Duodenal mucosa (tissue), 2 donors: ENCODE results near the gene VSIG10L2.
"Not testable (repeated sequence)": the region's sequence is repeated elsewhere in the genome, so short reads cannot be mapped to it uniquely, and the experiment has no call there.

Source experiments
- H3K27ac ChIP-seq: one replicate; pipeline ENCODE4 v1.7.0; 2013; ENCODE audit warnings: low read depth, low read length
- H3K27me3 ChIP-seq, 2 donors: one replicate each; pipeline ENCODE4 v1.7.0; 2013; ENCODE audit warnings: low read length in 2 of 2, control low read depth in 1 of 2; ENCODE audit not compliant: insufficient read depth in 2 of 2, control insufficient read depth in 1 of 2
- H3K36me3 ChIP-seq, 2 donors: one replicate each; pipeline ENCODE4 v1.7.0; 2013; ENCODE audit warnings: low read length in 2 of 2, control low read depth in 1 of 2; ENCODE audit not compliant: insufficient read depth in 2 of 2, control insufficient read depth in 1 of 2
- H3K4me1 ChIP-seq, 2 donors: one replicate each; pipeline ENCODE4 v1.7.0; 2013; ENCODE audit warnings: low read length in 2 of 2, control low read depth in 1 of 2; ENCODE audit not compliant: insufficient read depth in 2 of 2, control insufficient read depth in 1 of 2
- H3K4me3 ChIP-seq, 2 donors: one replicate each; pipeline ENCODE4 v1.7.0; 2013; ENCODE audit warnings: low read length in 2 of 2, low read depth in 1 of 2
- H3K9ac ChIP-seq, 2 donors: one replicate each; pipeline ENCODE4 v1.7.0; 2013; ENCODE audit warnings: low read length in 2 of 2, low read depth in 1 of 2
- H3K9me3 ChIP-seq, 2 donors: one replicate each; pipeline ENCODE4 v1.7.0; 2013; ENCODE audit warnings: low read length in 2 of 2, control low read depth in 1 of 2; ENCODE audit not compliant: control insufficient read depth in 1 of 2

The VSIG10L2 gene

GRCh38 chr11:125980436-125980835, 34.6 kb downstream of the VSIG10L2 start:
- no peak overlapping the region for H3K9ac ChIP-seq
- H3K4me3 ChIP-seq, result no peak overlapping the region
- no peaks in the 10 kb centered on the region for H3K9me3 ChIP-seq
- H3K27me3 ChIP-seq, result no peaks in the 10 kb centered on the region
- H3K36me3 ChIP-seq, result no peaks in the 10 kb centered on the region
- H3K27ac ChIP-seq, result no peak overlapping the region
- H3K4me1 ChIP-seq, result no peaks in the 10 kb centered on the region

DNA sequence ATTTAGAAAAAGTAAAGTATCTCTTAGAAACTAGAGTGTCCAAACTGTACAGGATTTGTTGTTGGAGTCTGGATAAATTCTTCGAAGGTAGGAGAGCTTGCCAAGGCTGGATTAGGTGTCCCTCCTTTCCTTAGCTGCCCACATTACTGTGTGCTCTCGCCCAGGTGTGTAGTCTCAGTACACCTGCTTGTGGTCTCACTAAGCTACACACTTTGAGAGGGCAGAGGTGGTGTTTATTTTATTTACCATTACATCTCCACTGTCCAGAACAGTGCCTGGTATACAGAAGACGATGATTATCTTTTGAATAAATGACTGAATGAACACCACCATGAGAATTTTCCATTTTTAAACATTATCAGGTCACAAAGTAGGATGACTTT, 36.5 kb downstream of the VSIG10L2 start:
- H3K27ac ChIP-seq, result no peak overlapping the region
- H3K4me1 ChIP-seq, result no peaks in the 10 kb centered on the region
- no peaks in the 10 kb centered on the region for H3K36me3 ChIP-seq
- no peak overlapping the region for H3K4me3 ChIP-seq
- no peak overlapping the region for H3K9ac ChIP-seq
- H3K9me3 ChIP-seq, result no peaks in the 10 kb centered on the region
- no peaks in the 10 kb centered on the region for H3K27me3 ChIP-seq

DNA sequence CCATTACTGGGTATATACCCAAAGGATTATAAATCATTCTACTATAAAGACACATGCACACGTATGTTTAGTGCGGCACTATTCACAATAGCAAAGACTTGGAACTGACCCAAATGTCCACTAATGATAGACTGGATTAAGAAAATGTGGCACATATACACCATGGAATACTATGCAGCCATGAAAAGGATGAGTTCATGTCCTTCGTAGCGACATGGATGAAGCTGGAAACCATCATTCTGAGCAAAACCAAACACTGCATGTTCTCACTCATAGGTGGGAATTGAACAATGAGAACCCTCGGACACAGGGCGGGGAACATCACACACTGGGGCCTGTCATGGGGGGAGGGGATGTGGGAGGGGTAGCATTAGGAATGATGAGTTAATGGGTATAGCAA, 40.1 kb downstream of the VSIG10L2 start:
- not testable (repeated sequence) for H3K4me3 ChIP-seq, H3K9ac ChIP-seq, H3K27me3 ChIP-seq, H3K9me3 ChIP-seq, H3K4me1 ChIP-seq, H3K36me3 ChIP-seq, H3K27ac ChIP-seq

- H3K4me3 ChIP-seq, result no peak overlapping the region
- H3K27me3 ChIP-seq, result no peaks in the 10 kb centered on the region
- no peaks in the 10 kb centered on the region for H3K9me3 ChIP-seq
- no peak overlapping the region for H3K27ac ChIP-seq
- no peaks in the 10 kb centered on the region for H3K4me1 ChIP-seq
- no peak overlapping the region for H3K9ac ChIP-seq
- no peaks in the 10 kb centered on the region for H3K36me3 ChIP-seq
Observed at GRCh38 chr11:125987066-125987641, 41.3 kb downstream of the VSIG10L2 start.

- Histone ChIP-seq H3K4me1 (no peaks in the 10 kb centered on the region), H3K27ac (no peak overlapping the region), H3K27me3 (no peaks in the 10 kb centered on the region), H3K9me3 (no peaks in the 10 kb centered on the region), H3K4me3 (no peak overlapping the region), H3K9ac (no peak overlapping the region), H3K36me3 (no peaks in the 10 kb centered on the region)
Observed at GRCh38 chr11:125990244-125990643, 44.4 kb downstream of the VSIG10L2 start.

GRCh38 chr11:125992893-125993292, 47.0 kb downstream of the VSIG10L2 start:
- H3K36me3 ChIP-seq, result no peaks in the 10 kb centered on the region
- no peaks in the 10 kb centered on the region for H3K4me1 ChIP-seq
- H3K27ac ChIP-seq, result no peak overlapping the region
- no peaks in the 10 kb centered on the region for H3K27me3 ChIP-seq
- H3K9me3 ChIP-seq, result no peaks in the 10 kb centered on the region
- H3K4me3 ChIP-seq, result no peak overlapping the region
- no peak overlapping the region for H3K9ac ChIP-seq

- no peak overlapping the region for H3K27ac ChIP-seq
- no peak overlapping the region for H3K4me3 ChIP-seq
- no peaks in the 10 kb centered on the region for H3K4me1 ChIP-seq
- H3K9ac ChIP-seq, result no peak overlapping the region
- no peaks in the 10 kb centered on the region for H3K27me3 ChIP-seq
- no peaks in the 10 kb centered on the region for H3K36me3 ChIP-seq
- H3K9me3 ChIP-seq, result no peaks in the 10 kb centered on the region
Observed at GRCh38 chr11:125994509-125994908, 48.7 kb downstream of the VSIG10L2 start.

DNA sequence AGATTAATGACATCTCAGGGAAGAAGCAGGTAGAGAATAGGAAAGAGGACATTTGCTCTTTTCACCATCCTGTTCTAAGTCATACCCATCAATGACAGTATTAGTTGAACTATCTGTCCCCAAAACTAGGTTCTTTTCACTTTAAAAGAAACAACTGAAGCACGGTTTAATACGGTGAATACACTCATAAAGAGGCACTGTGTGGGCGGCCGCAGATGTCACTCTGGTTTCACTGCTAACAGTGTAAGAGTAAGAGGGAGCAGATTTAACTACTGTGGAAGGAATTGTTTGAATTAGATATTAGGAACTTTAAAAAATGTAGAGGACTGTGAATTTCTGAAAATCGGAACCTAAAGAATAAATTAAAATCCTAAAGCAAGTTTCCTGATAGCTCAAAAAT, 49.5 kb downstream of the VSIG10L2 start:
- no peaks in the 10 kb centered on the region for H3K36me3 ChIP-seq
- H3K27me3 ChIP-seq, result no peaks in the 10 kb centered on the region
- H3K4me1 ChIP-seq, result no peaks in the 10 kb centered on the region
- no peak overlapping the region for H3K4me3 ChIP-seq
- H3K9me3 ChIP-seq, result no peaks in the 10 kb centered on the region
- no peak overlapping the region for H3K27ac ChIP-seq
- no peak overlapping the region for H3K9ac ChIP-seq

DNA sequence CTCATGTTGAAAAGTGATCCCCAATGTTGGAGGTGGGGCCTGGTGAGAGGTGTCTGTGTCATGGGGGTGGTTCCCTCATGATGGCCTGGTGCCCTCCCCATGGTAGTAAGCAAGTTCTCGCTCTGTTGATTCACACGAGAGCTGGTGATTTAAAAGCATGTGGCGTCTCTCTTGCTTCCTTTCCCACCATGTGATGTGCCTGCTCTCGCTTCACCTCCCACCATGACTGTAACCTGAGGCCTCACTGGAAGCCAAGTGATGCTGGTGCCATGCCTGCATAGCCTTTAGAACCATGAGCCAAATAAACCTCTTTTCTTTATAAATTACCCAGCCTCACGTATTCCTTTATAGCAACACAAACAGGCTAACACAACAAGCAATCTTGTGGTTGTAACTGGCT, 52.4 kb downstream of the VSIG10L2 start:
- H3K4me1 ChIP-seq, result no peaks in the 10 kb centered on the region
- H3K4me3 ChIP-seq, result no peak overlapping the region
- H3K27me3 ChIP-seq, result no peaks in the 10 kb centered on the region
- no peaks in the 10 kb centered on the region for H3K9me3 ChIP-seq
- H3K27ac ChIP-seq, result no peak overlapping the region
- H3K9ac ChIP-seq, result no peak overlapping the region
- no peaks in the 10 kb centered on the region for H3K36me3 ChIP-seq

DNA sequence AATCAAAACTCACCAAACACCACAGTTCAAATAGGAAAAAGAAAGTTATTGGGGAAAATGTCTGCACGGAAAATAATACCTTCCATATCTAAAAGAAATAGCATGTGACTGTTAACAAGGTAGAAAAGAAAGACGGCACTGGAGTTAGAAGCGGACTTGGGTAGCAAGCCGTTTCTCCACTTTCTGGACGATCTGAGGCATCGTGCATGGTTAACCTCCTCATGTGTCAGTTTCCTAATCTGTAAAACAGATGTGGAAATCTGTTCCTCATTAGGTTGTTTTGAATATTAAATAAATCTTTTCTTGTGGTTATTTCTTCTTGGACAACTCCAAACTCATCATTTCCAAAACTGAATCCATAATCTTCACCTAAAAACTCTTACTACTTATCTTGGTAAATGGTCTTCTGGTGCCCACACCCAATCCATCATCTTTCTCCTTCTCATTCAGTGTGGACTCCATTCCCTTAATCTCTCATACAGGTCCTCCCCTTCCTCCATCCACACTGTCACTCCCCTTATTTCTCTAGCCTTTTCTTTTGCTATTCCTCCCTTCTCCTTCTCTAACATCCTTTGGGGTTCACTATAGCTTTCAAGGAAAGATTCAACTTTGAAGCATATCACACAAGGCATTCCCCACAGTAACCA, 53.5 kb downstream of the VSIG10L2 start:
- H3K4me1 ChIP-seq, result no peaks in the 10 kb centered on the region
- H3K36me3 ChIP-seq, result no peaks in the 10 kb centered on the region
- H3K9ac ChIP-seq, result no peak overlapping the region
- H3K4me3 ChIP-seq, result no peak overlapping the region
- no peaks in the 10 kb centered on the region for H3K27me3 ChIP-seq
- no peak overlapping the region for H3K27ac ChIP-seq
- no peaks in the 10 kb centered on the region for H3K9me3 ChIP-seq
